IMR-90 (cell line): ENCODE measurements around the gene UST. TPM values are rescaled to one million over a fixed set of nuclear protein-coding genes. Genes with fewer than 3 reads are reported as not detected.

Experiments
- ATAC-seq: fragments of 200-7000 bp; cut with Tn5 transposase; 2 replicates; pipeline ENCODE4 v1.9.1; 2020; ENCODE audit warnings: low read depth, mild to moderate bottlenecking, moderate library complexity
- BruUV-seq: library from RNA; stranded (reverse); fragments of 400-500 nt; replicated peaks from 2 replicates; lab custom pipeline; 2021; lab: Mats Ljungman, UMichigan
- CTCF ChIA-PET: fragments of 300-600 bp; formaldehyde crosslinking; extraction: SDS; loops from one replicate; lab custom pipeline; 2021; ENCODE audit warnings: antibody characterized with exemption; lab: Yijun Ruan, JAX
- POLR2A ChIA-PET: fragments of 300-600 bp; sonication (Branson Sonifier 250); formaldehyde crosslinking; loops from one replicate; lab custom pipeline; 2022; ENCODE audit warnings: antibody characterized with exemption; ENCODE audit not compliant: unreplicated experiment; lab: Charles Lee
- DNase-seq: peaks from one replicate; pipeline ENCODE4 v3.0.0; 2013
- H2AFZ ChIP-seq: replicated peaks from 2 replicates; pipeline ENCODE3; 2013; ENCODE audit warnings: low read length, mild to moderate bottlenecking; ENCODE audit not compliant: poor library complexity
- H2AK5ac ChIP-seq: 2 replicates; pipeline ENCODE4 v1.6.1; 2013; ENCODE audit warnings: low read depth, low read length, inconsistent platforms
- H2AK9ac ChIP-seq: replicated peaks from 2 replicates; pipeline ENCODE3; 2013; ENCODE audit warnings: mild to moderate bottlenecking, low read depth, low read length, moderate library complexity; ENCODE audit not compliant: poor library complexity
- H2BK120ac ChIP-seq: 2 replicates; pipeline ENCODE4 v1.6.1; 2013; ENCODE audit warnings: low read depth, low read length, inconsistent platforms
- H2BK15ac ChIP-seq: 3 replicates; pipeline ENCODE4 v1.6.1; 2013; ENCODE audit warnings: low read depth, low read length, inconsistent platforms
- H2BK20ac ChIP-seq: 2 replicates; pipeline ENCODE4 v1.6.1; 2013; ENCODE audit warnings: low read depth, mild to moderate bottlenecking, inconsistent platforms, low read length, moderate library complexity
- H2BK5ac ChIP-seq: 2 replicates; pipeline ENCODE4 v1.6.1; 2013; ENCODE audit warnings: mild to moderate bottlenecking, low read depth, low read length, inconsistent platforms; ENCODE audit not compliant: poor library complexity, severe bottlenecking
- H3K14ac ChIP-seq: replicated peaks from 2 replicates; pipeline ENCODE4 v1.6.1; 2013; ENCODE audit warnings: low read depth, low read length, inconsistent platforms
- H3K18ac ChIP-seq: 2 replicates; pipeline ENCODE4 v1.6.1; 2013; ENCODE audit warnings: low read depth, low read length, control low read depth
- H3K23ac ChIP-seq: 2 replicates; pipeline ENCODE4 v1.6.1; 2013; ENCODE audit warnings: low read depth, low read length, inconsistent platforms
- H3K27ac ChIP-seq: 2 replicates; pipeline ENCODE4 v1.5.1; 2013; ENCODE audit warnings: mild to moderate bottlenecking, control low read depth, low read length; ENCODE audit not compliant: insufficient read depth
- H3K27me3 ChIP-seq: 2 replicates; pipeline ENCODE4 v1.6.1; 2013; ENCODE audit warnings: low read length; ENCODE audit not compliant: control insufficient read depth, insufficient read depth
- H3K36me3 ChIP-seq: 2 replicates; pipeline ENCODE4 v1.6.1; 2013; ENCODE audit warnings: low read length, mixed read lengths; ENCODE audit not compliant: control insufficient read depth, insufficient read depth
- H3K4ac ChIP-seq: 2 replicates; pipeline ENCODE4 v1.6.1; 2013; ENCODE audit warnings: low read depth, low read length, inconsistent platforms
- H3K4me1 ChIP-seq: 2 replicates; pipeline ENCODE4 v1.6.1; 2013; ENCODE audit warnings: low read length, mixed read lengths; ENCODE audit not compliant: control insufficient read depth, insufficient read depth
- H3K4me2 ChIP-seq: 2 replicates; pipeline ENCODE4 v1.6.1; 2013; ENCODE audit warnings: low read depth, mild to moderate bottlenecking, control low read depth, low read length, moderate library complexity
- H3K4me3 ChIP-seq: 2 replicates; pipeline ENCODE4 v1.5.1; 2013; ENCODE audit warnings: low read depth, mild to moderate bottlenecking, control low read depth, low read length, moderate library complexity; ENCODE audit not compliant: insufficient read depth
- H3K56ac ChIP-seq: 2 replicates; pipeline ENCODE4 v1.6.1; 2013; ENCODE audit warnings: low read length, inconsistent platforms; ENCODE audit not compliant: insufficient read depth; ENCODE audit errors: extremely low read depth
- H3K79me1 ChIP-seq, 2 experiments: 2 replicates each; pipeline ENCODE4 v1.6.1; 2013; ENCODE audit warnings: low read length in 2 of 2, inconsistent platforms in 1 of 2, low read depth in 1 of 2
- H3K9ac ChIP-seq: 2 replicates; pipeline ENCODE4 v1.6.1; 2013; ENCODE audit warnings: low read depth, low read length, control low read depth
- H3K9me1 ChIP-seq: 2 replicates; pipeline ENCODE4 v1.6.1; 2013; ENCODE audit warnings: low read length, inconsistent platforms; ENCODE audit not compliant: insufficient read depth
- H3K9me3 ChIP-seq: 2 replicates; pipeline ENCODE4 v1.6.1; 2013; ENCODE audit warnings: low read length; ENCODE audit not compliant: control insufficient read depth, insufficient read depth
- H4K20me1 ChIP-seq: 2 replicates; pipeline ENCODE4 v1.6.1; 2013; ENCODE audit warnings: low read length, inconsistent platforms; ENCODE audit not compliant: insufficient read depth
- H4K5ac ChIP-seq: 2 replicates; pipeline ENCODE4 v1.6.1; 2013; ENCODE audit warnings: mild to moderate bottlenecking, low read depth, low read length, control low read depth
- H4K8ac ChIP-seq, 2 experiments: 2 replicates each; pipeline ENCODE4 v1.6.1; 2013; ENCODE audit warnings: low read depth in 2 of 2, low read length in 2 of 2, control low read depth in 1 of 2, inconsistent platforms in 1 of 2
- H4K91ac ChIP-seq: 2 replicates; pipeline ENCODE4 v1.6.1; 2013; ENCODE audit warnings: low read depth, low read length, inconsistent platforms; ENCODE audit not compliant: insufficient read depth
- BHLHE40 ChIP-seq: fragments of 150-350 bp; IDR thresholded peaks from 2 replicates; pipeline ENCODE4 v1.6.1; 2016; ENCODE audit warnings: mild to moderate bottlenecking, low read depth, low read length
- CEBPB ChIP-seq: IDR thresholded peaks from 2 replicates; pipeline ENCODE4 v1.6.1; 2012; ENCODE audit warnings: low read depth, low read length, improper control_type of control experiment
- CHD1 ChIP-seq: IDR thresholded peaks from 2 replicates; pipeline ENCODE4 v1.6.1; 2012; ENCODE audit warnings: low read depth, low read length, improper control_type of control experiment
- FOS ChIP-seq: fragments of 150-350 bp; IDR thresholded peaks from 2 replicates; pipeline ENCODE4 v1.6.1; 2016; ENCODE audit warnings: low read depth, low read length
- MXI1 ChIP-seq: IDR thresholded peaks from 2 replicates; pipeline ENCODE4 v1.6.1; 2012; ENCODE audit warnings: low read depth, mild to moderate bottlenecking, low read length, moderate library complexity, borderline replicate concordance
- NFE2L2 ChIP-seq: fragments of 150-350 bp; IDR thresholded peaks from 2 replicates; pipeline ENCODE4 v1.6.1; 2016; ENCODE audit warnings: low read depth, mild to moderate bottlenecking, low read length
- POLR2A ChIP-seq: IDR thresholded peaks from 2 replicates; pipeline ENCODE4 v1.6.1; 2012; ENCODE audit warnings: mild to moderate bottlenecking, low read depth, low read length
- RAD21 ChIP-seq: IDR thresholded peaks from 2 replicates; pipeline ENCODE4 v1.6.1; 2012; ENCODE audit warnings: low read length, improper control_type of control experiment
- RCOR1 ChIP-seq: IDR thresholded peaks from 2 replicates; pipeline ENCODE4 v1.6.1; 2012; ENCODE audit warnings: mild to moderate bottlenecking, low read length, improper control_type of control experiment; ENCODE audit not compliant: insufficient replicate concordance
- RFX5 ChIP-seq: IDR thresholded peaks from 2 replicates; pipeline ENCODE4 v1.8.0; 2012; ENCODE audit warnings: low read depth, mild to moderate bottlenecking, low read length, moderate library complexity
- SMC3 ChIP-seq: fragments of 150-350 bp; IDR thresholded peaks from 2 replicates; pipeline ENCODE4 v1.6.1; 2016; ENCODE audit warnings: low read depth, mild to moderate bottlenecking, antibody characterized with exemption, low read length, moderate library complexity
- whole genome bisulfite sequencing, 2 experiments: methylation state at CpG; one replicate each; pipeline versions ENCODE4 v1.1.5 to v1.1.7; 2013; ENCODE audit warnings: missing lambda C conversion rate in 2 of 2; ENCODE audit not compliant: insufficient read length in 1 of 2; ENCODE audit errors: extremely low coverage in 2 of 2; 5-methylcytosine and 5-hydroxymethylcytosine counted together
- dilution Hi-C: fragments of 300-500 bp; cut with HindIII; formaldehyde crosslinking; loops from one replicate; pipeline ENCODE4 v1.14.3; 2018; ENCODE audit warnings: low sequenced_read_pairs; ENCODE audit not compliant: unreplicated experiment
- in situ Hi-C: fragments of 300-500 bp; cut with MboI; formaldehyde crosslinking; loops from 3 replicates; pipeline ENCODE4 v1.14.3; 2019; ENCODE audit warnings: low sequenced_read_pairs, inconsistent platforms, mixed read lengths
- intact Hi-C: fragments of 100-400 bp; cut with micrococcal nuclease; formaldehyde crosslinking; loops from 2 replicates; pipeline ENCODE4 v1.10.0; 2022
- polyA plus RNA-seq, 3 experiments: library from polyadenylated mRNA; depleted of rRNA; stranded (reverse); fragments of >200 nt; gene quantifications; 2 replicates each; pipeline ENCODE4 v1.2.3, GENCODE V29; 2012; ENCODE audit warnings: low replicate concordance in 1 of 3
- total RNA-seq: library from RNA; depleted of rRNA; stranded (reverse); fragments of >200 nt; gene quantifications from 2 replicates; pipeline ENCODE4 v1.2.3, GENCODE V29; 2012
- TF ChIP-seq, protein P1 (sequence below): fragments of 150-350 bp; IDR thresholded peaks from 2 replicates; pipeline ENCODE4 v1.6.1; 2016; ENCODE audit warnings: low read depth, mild to moderate bottlenecking, low read length, moderate library complexity, borderline replicate concordance
- TF ChIP-seq, protein P2 (sequence below): fragments of 150-350 bp; IDR thresholded peaks from 2 replicates; pipeline ENCODE4 v1.6.1; 2017; ENCODE audit warnings: mild to moderate bottlenecking, antibody characterized with exemption, low read length, low read depth

Gene UST
- total and polyA plus RNA-seq, 2 of the 4 experiments (the other 2 are of a cell fraction): 7.7 to 13.8 TPM

DNA sequence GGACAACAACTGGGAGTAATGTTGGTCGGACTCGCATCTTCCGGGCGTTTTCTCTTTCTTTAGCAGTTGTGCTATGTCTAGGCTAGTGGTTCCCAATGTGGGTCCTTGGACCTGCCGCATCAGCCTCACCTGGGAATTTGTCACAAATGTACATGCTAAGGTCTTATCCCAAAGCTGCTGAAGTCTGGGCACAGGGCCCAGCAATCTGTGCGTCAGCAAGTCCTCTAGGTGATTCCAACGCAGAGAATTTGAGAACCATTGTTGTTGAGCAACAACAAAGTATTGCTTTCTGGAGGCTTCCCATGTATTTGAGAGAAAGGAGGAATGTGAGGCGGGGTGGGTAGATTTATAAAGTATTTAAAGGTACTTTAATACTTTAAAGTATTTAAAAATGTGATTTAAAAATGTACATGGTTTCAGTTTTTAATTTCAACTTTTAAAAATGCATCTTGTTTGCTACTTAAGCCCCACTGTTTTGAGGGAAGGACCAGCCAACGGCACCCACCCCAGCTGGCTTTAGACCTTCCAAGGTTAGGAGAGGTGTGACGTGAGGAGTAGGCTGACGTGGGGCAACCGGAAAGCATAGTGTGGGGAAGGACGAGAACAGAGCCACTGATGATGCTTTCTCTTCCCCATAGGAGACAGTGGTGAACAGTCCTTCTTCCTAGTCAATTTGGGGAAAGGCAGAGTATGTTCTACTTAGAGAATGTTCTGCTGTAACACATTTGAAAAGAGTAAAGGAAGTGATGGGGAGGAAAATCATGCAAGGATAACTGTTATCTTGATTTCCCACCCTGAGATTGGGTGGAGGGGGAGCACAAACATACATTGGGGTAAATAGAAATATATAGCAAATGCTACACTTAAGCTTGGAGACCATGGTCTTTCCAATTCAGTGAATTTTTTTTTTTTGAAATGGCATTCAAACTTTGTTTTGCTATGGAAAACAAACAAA, 4.3 kb downstream of the UST start:
- Histone ChIP-seq H2BK120ac (no peak overlapping the region), H2AK5ac (peak overlapping the region; percentile 67; the same call in 1 of the 2 replicates), H3K79me1 (peaks cover 18 to 35% of the 10 kb centered on the region in 2 experiments), H3K4me1 (peaks cover under 1% of the 10 kb centered on the region; the same call in 1 of the 2 replicates), H3K4me3 (no peak overlapping the region), H3K9ac (no peak overlapping the region), H3K4me2 (no peak overlapping the region), H4K91ac (no peak overlapping the region), H3K9me3 (no peaks in the 10 kb centered on the region), H3K18ac (no peak overlapping the region), H4K20me1 (peaks cover 20% of the 10 kb centered on the region), H3K36me3 (no peaks in the 10 kb centered on the region), H3K23ac (0 out of 2 replicates have a peak overlapping the region, but pooled peaks have one; percentile 23), H3K9me1 (peaks cover 3% of the 10 kb centered on the region; the same call in 1 of the 2 replicates), H2AK9ac (no peak overlapping the region), H3K56ac (no peak overlapping the region), H2BK5ac (no peak overlapping the region), H3K27ac (no peak overlapping the region), H3K27me3 (no peaks in the 10 kb centered on the region), H4K8ac (no peak overlapping the region), H3K14ac (no peak overlapping the region; the same call in 1 of the 2 replicates), H4K5ac (no peak overlapping the region), H2BK15ac (no peak overlapping the region), H3K4ac (no peak overlapping the region), H2AFZ (no peak overlapping the region), H2BK20ac (no peak overlapping the region)
- 100% methylated on average over 1 of the region's 13 CpGs; no CpG with 5 or more reads in 1 of the 2 experiments for WGBS, 2 experiments
- no peak for ATAC-seq
- intact Hi-C loops: no loop called here
- BruUV-seq: no TSS peak
- in situ Hi-C loops: no loop called here
- POLR2A ChIA-PET: interaction anchor here (0.9 kb wide), 1 partner anchor 10 kb away, joined by 8 read pairs; no protein-coding TSS in a partner anchor
- dilution Hi-C loops: no loop called here
- CTCF ChIA-PET: interaction anchor here (2.1 kb wide), 1 partner anchor 173 kb away, joined by 7 read pairs; no protein-coding TSS in a partner anchor
- peak; percentile 36 for DNase-seq
- no peak for TF ChIP-seq NFE2L2
- TF ChIP-seq RAD21: no peak
- TF ChIP-seq SMC3: no peak
- no peak for TF ChIP-seq RCOR1
- TF ChIP-seq MXI1: no peak
- TF ChIP-seq CHD1: no peak
- no peak for TF ChIP-seq FOS
- TF ChIP-seq POLR2A: no peak
- TF ChIP-seq CEBPB: no peak
- TF ChIP-seq, protein P1, sequence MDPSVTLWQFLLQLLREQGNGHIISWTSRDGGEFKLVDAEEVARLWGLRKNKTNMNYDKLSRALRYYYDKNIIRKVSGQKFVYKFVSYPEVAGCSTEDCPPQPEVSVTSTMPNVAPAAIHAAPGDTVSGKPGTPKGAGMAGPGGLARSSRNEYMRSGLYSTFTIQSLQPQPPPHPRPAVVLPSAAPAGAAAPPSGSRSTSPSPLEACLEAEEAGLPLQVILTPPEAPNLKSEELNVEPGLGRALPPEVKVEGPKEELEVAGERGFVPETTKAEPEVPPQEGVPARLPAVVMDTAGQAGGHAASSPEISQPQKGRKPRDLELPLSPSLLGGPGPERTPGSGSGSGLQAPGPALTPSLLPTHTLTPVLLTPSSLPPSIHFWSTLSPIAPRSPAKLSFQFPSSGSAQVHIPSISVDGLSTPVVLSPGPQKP: no peak
- no peak for TF ChIP-seq BHLHE40
- TF ChIP-seq RFX5: no peak
- TF ChIP-seq, protein P2, sequence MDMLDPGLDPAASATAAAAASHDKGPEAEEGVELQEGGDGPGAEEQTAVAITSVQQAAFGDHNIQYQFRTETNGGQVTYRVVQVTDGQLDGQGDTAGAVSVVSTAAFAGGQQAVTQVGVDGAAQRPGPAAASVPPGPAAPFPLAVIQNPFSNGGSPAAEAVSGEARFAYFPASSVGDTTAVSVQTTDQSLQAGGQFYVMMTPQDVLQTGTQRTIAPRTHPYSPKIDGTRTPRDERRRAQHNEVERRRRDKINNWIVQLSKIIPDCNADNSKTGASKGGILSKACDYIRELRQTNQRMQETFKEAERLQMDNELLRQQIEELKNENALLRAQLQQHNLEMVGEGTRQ: no peak
